ENCODE data around the gene LYZL4. TPM values are rescaled to one million over a fixed set of nuclear protein-coding genes. Genes with fewer than 3 reads are reported as not detected.

The LYZL4 gene
- total RNA-seq, 1 experiment from 2014 or later: not detected

- ChIA-PET POLR2A (no interaction called here), RAD21 (ENCODE audit: low non-redundant PET in 1 of 2, low total read pairs in 2 of 2, uncharacterized antibody in 2 of 2, unreplicated experiment in 2 of 2) (no interaction called here), CTCF (no interaction called here)
- H3K36me3 ChIP-seq (ENCODE audit: control insufficient read depth in 1 of 2, insufficient read depth in 2 of 2, low read length in 2 of 2): no peaks in the 10 kb centered on the region
- ATAC-seq (no peak), DNase-seq (ENCODE audit: low read depth, low spot score) (no peak)
- H4K20me1 ChIP-seq (ENCODE audit: insufficient read depth): no peaks in the 10 kb centered on the region
- H3K9ac ChIP-seq (ENCODE audit: low read length): no peak overlapping the region
- no peaks in the 10 kb centered on the region for H3K9me3 ChIP-seq (ENCODE audit: control insufficient read depth in 1 of 2, insufficient read depth in 1 of 2, low read depth in 1 of 2, low read length in 2 of 2)
- H3K4me1 ChIP-seq (ENCODE audit: control insufficient read depth in 1 of 2, insufficient read depth in 2 of 2, low read length in 2 of 2): no peaks in the 10 kb centered on the region
- TF ChIP-seq POLR2A (IDR thresholded peaks at IDR 0.05; ENCODE audit: borderline replicate concordance, extremely low read depth, insufficient read depth, insufficient read length) (no peak), ZFX (IDR thresholded peaks at IDR 0.05) (no peak), TCF7L2 (IDR thresholded peaks at IDR 0.05; ENCODE audit: borderline replicate concordance, extremely low read depth, insufficient read depth, insufficient read length) (no peak), EZH2 (IDR thresholded peaks at IDR 0.05) (no peak), RAD21 (IDR thresholded peaks at IDR 0.05; ENCODE audit: low read depth) (no peak), REST (IDR thresholded peaks at IDR 0.05; ENCODE audit: low read depth) (no peak), EZH2phosphoT487 (IDR thresholded peaks at IDR 0.05; ENCODE audit: borderline replicate concordance) (no peak), SP1 (IDR thresholded peaks at IDR 0.05; ENCODE audit: low read depth) (no peak), YY1 (IDR thresholded peaks at IDR 0.05; ENCODE audit: extremely low read depth, insufficient replicate concordance, low read depth, low read length) (no peak), EGR1 (IDR thresholded peaks at IDR 0.05; ENCODE audit: low read depth) (no peak), ELF1 (IDR thresholded peaks at IDR 0.05; ENCODE audit: borderline replicate concordance, low read depth) (no peak), JUND (IDR thresholded peaks at IDR 0.05) (no peak), ATF3 (IDR thresholded peaks at IDR 0.05) (no peak), SRF (IDR thresholded peaks at IDR 0.05; ENCODE audit: low read depth) (no peak), ZBTB33 (IDR thresholded peaks at IDR 0.05; ENCODE audit: extremely low read depth, insufficient replicate concordance, low read length) (no peak), POLR2AphosphoS5 (IDR thresholded peaks at IDR 0.05; ENCODE audit: low read depth, low read length) (no peak), CBX3 (IDR thresholded peaks at IDR 0.05; ENCODE audit: low read depth) (no peak), SIN3A (IDR thresholded peaks at IDR 0.05; ENCODE audit: low read depth) (no peak)
- TF ChIP-seq, protein P1, sequence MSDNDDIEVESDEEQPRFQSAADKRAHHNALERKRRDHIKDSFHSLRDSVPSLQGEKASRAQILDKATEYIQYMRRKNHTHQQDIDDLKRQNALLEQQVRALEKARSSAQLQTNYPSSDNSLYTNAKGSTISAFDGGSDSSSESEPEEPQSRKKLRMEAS (IDR thresholded peaks at IDR 0.05): no peak
- TF ChIP-seq, protein P2, sequence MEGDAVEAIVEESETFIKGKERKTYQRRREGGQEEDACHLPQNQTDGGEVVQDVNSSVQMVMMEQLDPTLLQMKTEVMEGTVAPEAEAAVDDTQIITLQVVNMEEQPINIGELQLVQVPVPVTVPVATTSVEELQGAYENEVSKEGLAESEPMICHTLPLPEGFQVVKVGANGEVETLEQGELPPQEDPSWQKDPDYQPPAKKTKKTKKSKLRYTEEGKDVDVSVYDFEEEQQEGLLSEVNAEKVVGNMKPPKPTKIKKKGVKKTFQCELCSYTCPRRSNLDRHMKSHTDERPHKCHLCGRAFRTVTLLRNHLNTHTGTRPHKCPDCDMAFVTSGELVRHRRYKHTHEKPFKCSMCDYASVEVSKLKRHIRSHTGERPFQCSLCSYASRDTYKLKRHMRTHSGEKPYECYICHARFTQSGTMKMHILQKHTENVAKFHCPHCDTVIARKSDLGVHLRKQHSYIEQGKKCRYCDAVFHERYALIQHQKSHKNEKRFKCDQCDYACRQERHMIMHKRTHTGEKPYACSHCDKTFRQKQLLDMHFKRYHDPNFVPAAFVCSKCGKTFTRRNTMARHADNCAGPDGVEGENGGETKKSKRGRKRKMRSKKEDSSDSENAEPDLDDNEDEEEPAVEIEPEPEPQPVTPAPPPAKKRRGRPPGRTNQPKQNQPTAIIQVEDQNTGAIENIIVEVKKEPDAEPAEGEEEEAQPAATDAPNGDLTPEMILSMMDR (IDR thresholded peaks at IDR 0.05 in 2 of 3, conservative IDR thresholded peaks at IDR 0.05 in 1 of 3; ENCODE audit: borderline replicate concordance in 1 of 3, insufficient read depth in 1 of 3, low read depth in 2 of 3, low read length in 2 of 3): no peak
- H3K9me2 ChIP-seq (ENCODE audit: insufficient read depth): no peaks in the 10 kb centered on the region
- intact Hi-C loops (cut with micrococcal nuclease): no loop called here
- no peak overlapping the region for H3K27ac ChIP-seq (ENCODE audit: low read depth, low read length)
- no peak overlapping the region for H3K4me2 ChIP-seq (ENCODE audit: low read length)
- no peaks in the 10 kb centered on the region for H3K79me2 ChIP-seq (ENCODE audit: insufficient read depth, low read length)
- no TSS peak for BruUV-seq (replicated peaks)
- no peak overlapping the region for H3K4me3 ChIP-seq (replicated peaks in 1 of 2; ENCODE audit: low read depth in 1 of 2, low read length in 2 of 2)
- no peak overlapping the region for H2AFZ ChIP-seq (ENCODE audit: low read depth, low read length, poor library complexity, severe bottlenecking)
- no peaks in the 10 kb centered on the region for H3K27me3 ChIP-seq (ENCODE audit: insufficient read depth, low read length)
Measured at GRCh38 chr3:42424911-42425310, 14.5 kb upstream of the LYZL4 start.
